LNCaP clone FGC (cell line): ENCODE data around the gene APOC3.
A peak's percentile ranks its signal among the peaks of the same experiment; 100 is the strongest.

ENCODE experiments used
- DNase-seq: peaks from one replicate; pipeline ENCODE4 v3.0.0-alpha.2; 2011; ENCODE audit warnings: low read depth
- H3K4me3 ChIP-seq: 2 replicates; pipeline ENCODE4 v1.5.1; 2011; ENCODE audit warnings: mild to moderate bottlenecking, low read depth, low read length, control low read depth
- TF ChIP-seq, protein P1 (sequence below): IDR thresholded peaks from 2 replicates; pipeline ENCODE4 v1.5.1; 2012; ENCODE audit warnings: mild to moderate bottlenecking; ENCODE audit not compliant: control insufficient read depth, insufficient read depth; ENCODE audit errors: extremely low read depth

APOC3 gene

DNA sequence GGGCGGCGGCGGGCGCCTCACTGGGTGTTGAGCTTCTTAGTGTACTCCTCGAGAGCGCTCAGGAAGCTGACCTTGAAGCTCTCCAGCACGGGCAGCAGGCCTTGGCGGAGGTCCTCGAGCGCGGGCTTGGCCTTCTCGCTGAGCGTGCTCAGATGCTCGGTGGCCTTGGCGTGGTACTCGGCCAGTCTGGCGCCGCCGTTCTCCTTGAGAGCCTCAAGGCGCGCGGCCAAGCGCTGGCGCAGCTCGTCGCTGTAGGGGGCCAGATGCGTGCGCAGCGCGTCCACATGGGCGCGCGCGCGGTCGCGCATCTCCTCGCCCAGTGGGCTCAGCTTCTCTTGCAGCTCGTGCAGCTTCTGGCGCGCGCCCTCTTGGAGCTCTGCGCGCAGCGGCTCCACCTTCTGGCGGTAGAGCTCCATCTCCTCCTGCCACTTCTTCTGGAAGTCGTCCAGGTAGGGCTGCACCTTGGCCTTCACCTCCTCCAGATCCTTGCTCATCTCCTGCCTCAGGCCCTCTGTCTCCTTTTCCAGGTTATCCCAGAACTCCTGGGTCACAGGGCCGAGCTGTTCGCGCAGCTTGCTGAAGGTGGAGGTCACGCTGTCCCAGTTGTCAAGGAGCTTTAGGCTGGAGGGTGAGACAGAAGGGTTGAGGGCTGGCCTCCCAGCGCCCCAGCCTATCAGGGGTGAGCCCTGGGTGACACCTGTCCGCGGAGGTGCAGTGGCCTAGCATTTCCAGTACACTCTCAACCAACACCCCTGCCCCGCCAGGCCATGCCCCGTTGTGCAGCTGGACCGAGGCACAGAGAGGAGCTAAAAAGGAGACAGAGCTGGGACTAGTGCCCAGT, 6.3 kb downstream of the APOC3 start:
- peak overlapping the region; percentile 27 for H3K4me3 ChIP-seq

GRCh38 chr11:116836632-116836991, 6.9 kb downstream of the APOC3 start:
- TF ChIP-seq, protein P1, sequence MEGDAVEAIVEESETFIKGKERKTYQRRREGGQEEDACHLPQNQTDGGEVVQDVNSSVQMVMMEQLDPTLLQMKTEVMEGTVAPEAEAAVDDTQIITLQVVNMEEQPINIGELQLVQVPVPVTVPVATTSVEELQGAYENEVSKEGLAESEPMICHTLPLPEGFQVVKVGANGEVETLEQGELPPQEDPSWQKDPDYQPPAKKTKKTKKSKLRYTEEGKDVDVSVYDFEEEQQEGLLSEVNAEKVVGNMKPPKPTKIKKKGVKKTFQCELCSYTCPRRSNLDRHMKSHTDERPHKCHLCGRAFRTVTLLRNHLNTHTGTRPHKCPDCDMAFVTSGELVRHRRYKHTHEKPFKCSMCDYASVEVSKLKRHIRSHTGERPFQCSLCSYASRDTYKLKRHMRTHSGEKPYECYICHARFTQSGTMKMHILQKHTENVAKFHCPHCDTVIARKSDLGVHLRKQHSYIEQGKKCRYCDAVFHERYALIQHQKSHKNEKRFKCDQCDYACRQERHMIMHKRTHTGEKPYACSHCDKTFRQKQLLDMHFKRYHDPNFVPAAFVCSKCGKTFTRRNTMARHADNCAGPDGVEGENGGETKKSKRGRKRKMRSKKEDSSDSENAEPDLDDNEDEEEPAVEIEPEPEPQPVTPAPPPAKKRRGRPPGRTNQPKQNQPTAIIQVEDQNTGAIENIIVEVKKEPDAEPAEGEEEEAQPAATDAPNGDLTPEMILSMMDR, result no peak
- no peak for DNase-seq
- H3K4me3 ChIP-seq, result no peak overlapping the region

More for the DNA sequence above, 6.3 kb downstream of the APOC3 start:
- TF ChIP-seq, protein P1, result peak; percentile 88
- DNase-seq, result peak; percentile 84

GRCh38 chr11:116837231-116838091, 7.8 kb downstream of the APOC3 start, which contains the start of gene APOA1:
Gene APOA1, minus strand, starts transcription at chr11:116837622. Its CDS starts 235 bp downstream, at chr11:116837387.
- DNase-seq, result no peak
- no peak within 1 kb of the TSS for H3K4me3 ChIP-seq
- TF ChIP-seq, protein P1, result no peak

- no peak overlapping the region for H3K4me3 ChIP-seq
Measured at GRCh38 chr11:116838321-116839084, 8.8 kb downstream of the APOC3 start.

GRCh38 chr11:116840224-116840745, 10.6 kb downstream of the APOC3 start:
- TF ChIP-seq, protein P1, result no peak
- DNase-seq, result no peak
- H3K4me3 ChIP-seq, result no peak overlapping the region

More at GRCh38 chr11:116838321-116839084, 8.8 kb downstream of the APOC3 start:
- TF ChIP-seq, protein P1, result no peak
- DNase-seq, result no peak

GRCh38 chr11:116840746-116841296, 11.1 kb downstream of the APOC3 start:
- H3K4me3 ChIP-seq, result no peak overlapping the region
- TF ChIP-seq, protein P1, result no peak
- DNase-seq, result no peak
